Right ventricle myocardium inferior (tissue), 1 donor: ENCODE results near the gene STAT5B. TPM values are rescaled to one million over a fixed set of nuclear protein-coding genes. Genes with fewer than 3 reads are reported as not detected.
A peak's percentile ranks its signal among the peaks of the same experiment; 100 is the strongest.
"Not testable (repeated sequence)": the region's sequence is repeated elsewhere in the genome, so short reads cannot be mapped to it uniquely, and the experiment has no call there.

ENCODE experiments used
- ATAC-seq: fragments of 200-7000 bp; cut with Tn5 transposase; one replicate; pipeline ENCODE4 v1.9.1; 2020; ENCODE audit warnings: mild to moderate bottlenecking, moderate library complexity
- DNase-seq: peaks from one replicate; pipeline ENCODE4 v3.0.0; 2021; ENCODE audit errors: missing footprints
- intact Hi-C: fragments of 100-400 bp; cut with DNase I; formaldehyde crosslinking; loops from one replicate; pipeline ENCODE4 v1.11.0; 2022
- total RNA-seq: library from RNA; stranded (reverse); fragmentation: NEBNext Ultra II Directional; extraction: Animal tissue kit (Norgen Biotek cat#: 25700); gene quantifications from one replicate; pipeline ENCODE4 v1.2.1, GENCODE V29; 2021
- donor health status: DM: no; HTN: yes; CAD: no; lungs with severe emphysema.

Gene STAT5B
- total RNA-seq, 1 donor from 2014 or later = 32.9 TPM

GRCh38 chr17:42309142-42309541, 33.0 kb upstream of the STAT5B start:
- intact Hi-C loops = no loop called here
- ATAC-seq = no peak
- no peak for DNase-seq

DNA sequence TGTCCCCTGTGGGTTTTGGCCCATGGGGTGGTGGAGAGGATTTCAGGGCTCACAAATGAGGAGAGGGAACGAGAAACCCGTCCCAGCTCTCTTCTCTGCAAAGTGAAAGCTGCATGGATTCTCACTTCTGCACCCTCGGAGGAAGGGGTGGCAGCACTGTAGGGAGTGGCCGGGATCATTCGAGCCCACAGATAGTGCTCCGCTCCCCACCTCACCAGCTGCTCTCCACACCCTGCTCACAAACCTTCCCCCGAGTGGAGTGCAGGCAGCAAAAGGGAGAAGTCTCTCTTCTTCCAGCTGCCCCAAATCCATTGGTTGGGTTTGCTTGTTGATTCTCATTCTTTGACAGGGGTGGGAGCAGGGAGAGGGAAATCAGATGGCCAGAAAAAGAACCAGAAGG, 32.3 kb upstream of the STAT5B start:
- DNase-seq (no peak), ATAC-seq (no peak)
- intact Hi-C loops = no loop called here

DNA sequence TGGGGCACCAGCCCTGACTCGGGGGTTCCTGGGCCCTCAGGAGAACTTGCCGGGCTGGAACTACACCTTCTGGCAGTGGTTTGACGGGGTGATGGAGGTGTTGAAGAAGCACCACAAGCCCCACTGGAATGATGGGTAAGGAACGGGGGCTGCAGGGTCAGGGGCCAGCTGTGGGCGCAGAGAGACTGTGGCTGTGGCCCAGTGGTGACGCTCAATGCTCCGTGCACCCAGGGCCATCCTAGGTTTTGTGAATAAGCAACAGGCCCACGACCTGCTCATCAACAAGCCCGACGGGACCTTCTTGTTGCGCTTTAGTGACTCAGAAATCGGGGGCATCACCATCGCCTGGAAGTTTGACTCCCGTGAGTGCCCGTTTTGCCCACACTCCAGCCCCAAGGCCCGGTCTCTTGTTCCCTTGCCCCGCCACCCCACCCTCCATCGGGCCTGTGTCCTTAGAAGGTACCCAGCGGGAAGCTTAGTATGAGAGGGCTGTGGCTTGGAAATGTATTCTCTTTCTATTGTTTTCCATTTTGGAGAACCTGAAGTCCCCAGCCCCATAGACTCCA, 31.3 kb upstream of the STAT5B start:
- DNase-seq = no peak
- intact Hi-C loops = no loop called here
- no peak for ATAC-seq

- intact Hi-C loops = no loop called here
Measured at GRCh38 chr17:42306385-42306667, 30.1 kb upstream of the STAT5B start.

DNA sequence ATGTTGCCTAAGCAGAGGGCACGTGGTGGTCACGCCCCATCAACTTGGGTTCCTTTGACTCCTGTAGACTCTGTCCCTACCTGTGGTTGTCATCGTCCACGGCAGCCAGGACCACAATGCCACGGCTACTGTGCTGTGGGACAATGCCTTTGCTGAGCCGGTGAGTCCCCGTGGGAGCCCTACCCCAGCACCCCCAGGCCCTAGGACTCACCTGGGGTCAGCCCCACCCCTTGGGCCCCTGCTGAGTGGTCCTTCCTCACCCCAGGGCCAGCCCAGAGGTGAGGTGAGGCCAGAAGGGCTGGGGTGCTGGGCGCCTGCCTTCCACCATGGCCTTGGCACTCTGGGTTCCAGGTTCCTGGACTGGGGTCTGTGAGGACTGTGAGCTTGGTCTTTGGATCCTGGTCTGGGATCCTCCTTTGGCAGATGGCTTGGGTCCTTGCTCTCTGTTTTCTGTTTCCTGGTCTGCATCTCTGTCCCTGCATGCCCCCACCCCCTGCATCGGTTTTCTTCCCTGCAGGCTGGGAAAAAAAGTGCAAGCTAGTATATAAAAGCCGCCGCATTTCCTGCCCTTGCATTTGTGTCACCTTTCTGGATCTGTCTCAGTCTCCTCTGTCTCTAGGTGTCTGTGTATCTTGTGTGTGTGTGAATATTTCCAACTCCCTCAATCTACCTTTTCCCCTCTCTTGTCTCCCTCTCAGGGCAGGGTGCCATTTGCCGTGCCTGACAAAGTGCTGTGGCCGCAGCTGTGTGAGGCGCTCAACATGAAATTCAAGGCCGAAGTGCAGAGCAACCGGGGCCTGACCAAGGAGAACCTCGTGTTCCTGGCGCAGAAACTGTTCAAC, 29.6 kb upstream of the STAT5B start:
- intact Hi-C loops = no loop called here
- ATAC-seq (peak; percentile 21), DNase-seq (no peak)

More at GRCh38 chr17:42306385-42306667, 30.1 kb upstream of the STAT5B start:
- DNase-seq (no peak), ATAC-seq (no peak)

- DNase-seq, ATAC-seq, intact Hi-C loops: not testable (repeated sequence)
Measured at GRCh38 chr17:42305031-42305330, 28.8 kb upstream of the STAT5B start.

- DNase-seq = no peak
- intact Hi-C loops = no loop called here
- ATAC-seq = no peak
Measured at GRCh38 chr17:42304187-42305030, 28.2 kb upstream of the STAT5B start.

GRCh38 chr17:42303694-42304093, 27.5 kb upstream of the STAT5B start:
- intact Hi-C loops = no loop called here
- DNase-seq = no peak
- no peak for ATAC-seq

GRCh38 chr17:42301022-42301421, 24.8 kb upstream of the STAT5B start:
- intact Hi-C loops = no loop called here
- ATAC-seq = no peak
- no peak for DNase-seq

DNA sequence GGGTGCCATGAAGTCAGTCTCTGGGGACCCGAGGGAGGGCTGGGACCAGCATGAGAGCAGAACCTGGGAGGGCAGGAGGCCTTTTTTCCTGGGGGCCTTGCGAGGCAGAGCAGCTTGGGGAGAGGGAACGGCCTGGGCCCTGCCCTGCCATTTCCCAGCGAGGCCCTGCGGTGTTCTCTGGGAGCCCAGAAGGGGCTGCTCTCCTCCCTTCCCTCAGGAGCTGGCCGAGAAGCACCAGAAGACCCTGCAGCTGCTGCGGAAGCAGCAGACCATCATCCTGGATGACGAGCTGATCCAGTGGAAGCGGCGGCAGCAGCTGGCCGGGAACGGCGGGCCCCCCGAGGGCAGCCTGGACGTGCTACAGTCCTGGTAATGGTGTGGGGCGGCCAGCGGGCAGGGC, 23.7 kb upstream of the STAT5B start:
- DNase-seq, intact Hi-C loops, ATAC-seq: not testable (repeated sequence)

DNA sequence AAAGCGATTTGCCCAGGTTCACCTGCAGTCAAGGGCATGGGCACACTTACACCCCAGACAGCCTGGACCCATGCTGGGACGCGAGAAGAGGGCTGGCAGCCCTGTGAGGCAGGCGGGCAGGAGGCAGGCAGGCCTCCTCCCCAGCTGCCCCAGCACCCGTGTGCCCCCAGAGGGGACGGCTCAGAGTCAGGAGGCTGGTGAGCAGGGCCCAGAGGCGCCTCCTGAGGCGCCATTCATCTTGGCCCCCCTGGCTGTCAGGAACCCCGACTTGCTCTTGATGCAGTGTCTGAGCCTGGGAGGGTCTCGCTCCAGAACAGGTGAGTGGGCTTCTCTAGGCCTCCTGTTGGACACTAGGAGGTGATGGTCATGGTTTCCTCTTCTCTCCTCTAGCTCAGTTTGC, 23.2 kb upstream of the STAT5B start:
- DNase-seq, intact Hi-C loops, ATAC-seq: not testable (repeated sequence)

- DNase-seq, ATAC-seq, intact Hi-C loops: not testable (repeated sequence)
Measured at GRCh38 chr17:42297775-42298174, 21.6 kb upstream of the STAT5B start.

DNA sequence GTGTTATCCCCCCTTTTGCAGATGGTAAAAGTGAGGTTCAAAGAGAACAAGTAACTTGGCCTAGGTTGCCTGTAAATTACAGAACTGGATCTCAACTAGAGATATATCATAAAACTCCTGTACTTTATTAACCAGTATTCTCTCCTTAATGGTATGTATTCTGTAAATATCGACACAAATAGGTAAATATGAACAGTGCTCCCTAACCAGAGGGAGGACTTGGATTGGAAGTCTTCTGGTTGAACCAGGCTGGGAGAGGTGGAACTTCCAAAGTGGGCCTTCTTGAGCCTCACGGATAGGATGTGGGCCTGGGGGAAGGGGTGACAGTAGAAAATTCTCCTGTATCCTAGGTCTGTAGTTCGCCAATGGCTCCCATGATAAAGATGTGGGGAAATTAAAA, 19.8 kb upstream of the STAT5B start:
- no peak for DNase-seq
- intact Hi-C loops = no loop called here

DNA sequence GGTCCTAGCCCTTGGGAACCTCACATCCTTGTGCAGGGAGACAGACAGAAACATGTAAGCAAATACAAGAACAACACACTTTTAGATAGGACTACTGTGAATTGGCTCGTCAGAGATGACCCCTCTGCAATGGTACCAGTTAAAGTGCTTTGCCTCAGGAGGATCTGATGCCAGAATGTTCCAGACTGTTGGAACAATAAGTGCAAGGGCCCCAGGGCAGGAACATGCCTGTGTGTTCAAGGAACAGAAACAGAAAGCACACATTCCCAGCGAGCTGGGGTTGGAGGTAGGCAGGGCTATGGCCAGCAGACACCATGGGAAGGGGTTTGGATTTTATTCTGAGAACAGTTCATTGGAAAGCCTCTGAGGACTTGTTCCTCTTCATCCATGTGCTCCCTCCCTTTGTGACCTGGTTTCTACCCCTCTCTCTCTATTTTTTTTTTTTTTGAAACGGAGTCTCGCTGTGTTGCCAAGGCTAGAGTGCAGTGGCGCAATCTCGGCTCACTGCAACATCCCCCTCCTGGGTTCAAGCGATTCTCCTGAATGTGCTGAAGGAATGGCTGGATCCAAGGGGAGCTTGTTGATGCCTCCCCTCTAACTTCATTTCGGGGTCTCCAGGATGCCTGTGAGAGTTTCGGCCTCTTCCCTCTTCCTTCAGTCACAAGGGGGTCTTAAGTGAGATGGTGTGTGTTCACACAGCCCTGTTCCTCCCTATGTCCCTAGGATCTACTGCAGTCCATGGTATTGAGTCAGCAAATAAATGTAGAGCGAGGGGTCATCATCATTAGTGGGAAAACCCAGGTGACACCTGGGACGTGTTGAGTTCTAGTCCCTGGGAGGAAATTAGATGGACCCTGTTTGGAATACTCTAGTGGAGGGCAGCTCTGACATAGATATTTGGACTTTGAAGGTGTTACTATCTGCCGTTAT, 18.5 kb upstream of the STAT5B start:
- intact Hi-C loops = no loop called here
- ATAC-seq = no peak
- no peak for DNase-seq

More for the DNA sequence above, 19.8 kb upstream of the STAT5B start:
- ATAC-seq = no peak

GRCh38 chr17:42291129-42291528, 14.9 kb upstream of the STAT5B start:
- intact Hi-C loops = no loop called here
- no peak for ATAC-seq
- no peak for DNase-seq

GRCh38 chr17:42290577-42290976, 14.4 kb upstream of the STAT5B start:
- intact Hi-C loops = no loop called here
- no peak for ATAC-seq
- no peak for DNase-seq

DNA sequence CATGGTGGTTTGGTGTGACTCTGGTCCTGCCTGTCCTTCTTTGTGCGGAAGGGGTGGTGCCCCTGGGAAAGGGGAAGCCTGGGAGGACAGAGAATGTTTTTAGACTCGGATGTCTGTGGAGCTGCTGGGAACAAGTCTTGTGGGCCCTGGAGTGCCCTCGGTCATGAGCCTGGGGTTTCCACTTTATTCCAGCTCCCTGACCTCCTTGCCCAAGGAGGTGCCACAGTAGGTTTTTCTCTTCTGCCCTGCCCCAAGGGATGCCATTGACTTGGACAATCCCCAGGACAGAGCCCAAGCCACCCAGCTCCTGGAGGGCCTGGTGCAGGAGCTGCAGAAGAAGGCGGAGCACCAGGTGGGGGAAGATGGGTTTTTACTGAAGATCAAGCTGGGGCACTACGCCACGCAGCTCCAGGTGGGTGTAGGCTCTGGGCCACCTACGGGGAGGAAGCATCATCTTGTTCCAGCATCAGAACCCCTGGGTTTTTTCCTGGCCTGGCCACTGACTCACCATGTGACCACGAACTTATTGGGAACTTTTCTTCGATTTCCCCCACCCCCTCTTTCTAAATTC, 13.5 kb upstream of the STAT5B start:
- intact Hi-C loops = no loop called here
- ATAC-seq (no peak), DNase-seq (peak; percentile 62)

- ATAC-seq = no peak
- peak; percentile 81 for DNase-seq
- intact Hi-C loops = no loop called here
Measured at GRCh38 chr17:42288803-42289610, 12.8 kb upstream of the STAT5B start.
